GM19099 (cell line): ENCODE data around the gene CTIF.

ENCODE experiments used
- POLR2A ChIP-seq: IDR thresholded peaks from 3 replicates; pipeline ENCODE4 v1.6.1; 2011; ENCODE audit warnings: low read depth; ENCODE audit not compliant: insufficient read length; ENCODE audit errors: extremely low read depth

CTIF gene

DNA sequence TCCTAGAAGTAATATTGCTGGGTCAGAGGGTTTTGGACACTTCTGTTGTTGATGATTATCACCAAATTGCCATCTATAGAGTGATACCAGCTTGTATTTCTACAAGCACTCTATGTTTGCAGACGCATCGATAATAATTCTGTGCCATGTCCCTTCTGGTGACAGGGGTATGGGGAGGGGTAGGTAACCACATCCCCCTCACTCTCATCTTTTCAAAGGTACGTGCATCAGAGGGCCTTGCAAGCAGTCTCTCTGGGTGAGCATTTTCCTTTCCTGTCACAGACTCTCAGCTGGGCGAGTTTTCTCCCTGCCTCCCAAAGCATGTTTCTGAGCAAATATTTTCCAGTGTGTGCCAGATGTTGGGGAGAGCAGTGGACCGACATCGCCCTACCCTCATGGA is 314.0 kb downstream of the CTIF start:
- no peak for TF ChIP-seq POLR2A

DNA sequence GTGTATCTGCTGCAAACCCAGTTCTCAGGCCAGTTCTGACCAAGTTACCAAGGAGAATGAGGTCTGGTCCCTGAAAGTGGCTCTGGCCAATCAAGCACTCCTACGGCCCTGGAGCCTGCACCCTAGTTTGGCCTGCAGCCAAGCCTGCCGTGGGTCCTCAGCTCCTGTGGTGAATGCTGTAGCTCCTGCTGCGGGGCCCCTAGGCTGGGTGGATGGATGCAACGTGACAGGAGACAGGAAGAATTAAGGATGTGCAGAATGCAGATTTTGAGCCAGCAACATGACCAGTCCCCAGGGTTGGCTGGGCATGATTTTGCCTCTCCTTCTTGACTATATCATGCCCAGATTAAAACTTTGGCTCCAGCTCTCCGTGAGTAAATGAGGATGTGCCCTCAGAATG is 314.8 kb downstream of the CTIF start:
- TF ChIP-seq POLR2A: no peak

DNA sequence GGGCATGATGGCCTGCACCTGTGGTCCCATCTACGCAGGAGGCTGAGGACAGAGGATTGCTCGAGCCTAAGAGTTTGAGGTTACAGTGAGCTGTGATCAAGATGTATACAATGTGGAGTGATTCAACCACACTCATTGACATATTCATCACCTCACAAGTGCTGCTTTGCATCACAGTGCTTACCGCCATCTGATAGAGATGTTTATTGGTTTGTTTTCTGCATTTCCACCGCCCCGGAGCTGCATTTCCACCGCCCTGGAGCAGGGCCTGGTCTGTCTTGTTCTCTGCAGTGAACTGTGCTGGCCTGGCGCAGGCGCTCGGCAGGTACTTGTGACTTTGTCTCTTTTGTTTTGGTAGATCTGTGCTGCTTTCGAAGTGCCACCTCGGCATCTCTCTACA is 315.9 kb downstream of the CTIF start:
- no peak for TF ChIP-seq POLR2A

- no peak for TF ChIP-seq POLR2A
These were observed 316.9 kb downstream of the CTIF start for GRCh38 chr18:48855422-48856377.

- no peak for TF ChIP-seq POLR2A
These were observed 318.3 kb downstream of the CTIF start for GRCh38 chr18:48857023-48857694.

GRCh38 chr18:48858676-48859075 is 319.8 kb downstream of the CTIF start:
- no peak for TF ChIP-seq POLR2A

DNA sequence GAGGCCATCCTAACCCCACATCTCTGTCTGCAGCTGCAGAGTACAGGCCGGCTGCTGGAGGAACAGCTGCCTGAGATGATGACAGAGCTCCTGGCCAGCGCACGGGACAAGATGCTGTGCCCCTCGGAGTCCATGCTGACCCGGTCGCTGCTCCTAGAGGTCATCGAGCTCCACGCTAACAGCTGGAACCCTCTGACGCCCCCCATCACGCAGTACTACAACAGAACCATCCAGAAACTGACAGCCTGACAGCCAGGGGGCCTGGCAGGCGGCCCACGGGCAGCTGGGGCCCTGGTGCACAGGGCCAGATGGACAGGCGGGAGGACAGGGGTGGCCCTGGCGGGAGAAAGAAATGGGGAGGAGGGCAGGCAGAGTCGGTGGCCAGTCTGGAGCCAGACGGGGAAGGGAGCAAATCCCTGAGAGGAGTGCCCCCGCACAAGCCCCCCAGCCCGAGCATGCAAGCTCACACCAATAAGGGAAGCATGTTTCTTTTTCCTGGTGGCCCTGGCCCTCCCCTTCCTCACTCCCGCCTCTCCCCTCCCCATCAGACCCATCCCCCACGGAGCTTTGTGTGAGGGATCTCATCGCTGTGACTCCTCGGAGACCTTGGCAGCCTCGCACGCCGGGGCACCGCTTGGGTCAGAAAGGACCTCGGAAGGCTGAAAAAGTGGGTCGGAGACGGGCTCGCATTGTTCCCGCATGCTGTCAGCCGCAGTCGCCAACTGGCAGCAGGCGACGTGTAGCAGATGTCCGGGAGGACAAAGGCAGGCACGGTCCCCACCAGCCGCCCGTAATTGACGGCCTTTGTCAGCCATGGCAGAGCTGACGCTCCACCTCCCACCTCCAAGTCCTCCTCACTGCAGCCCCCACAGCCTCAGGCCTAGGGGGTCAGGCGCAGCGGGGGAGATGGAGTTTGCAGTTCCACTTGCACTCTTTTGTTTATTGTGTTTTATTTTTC is 320.8 kb downstream of the CTIF start:
- TF ChIP-seq POLR2A: no peak

GRCh38 chr18:48860269-48861180 is 321.7 kb downstream of the CTIF start:
- TF ChIP-seq POLR2A: no peak

GRCh38 chr18:48861181-48861708 is 322.4 kb downstream of the CTIF start:
- no peak for TF ChIP-seq POLR2A

GRCh38 chr18:48862132-48862531 is 323.3 kb downstream of the CTIF start:
- TF ChIP-seq POLR2A: no peak

GRCh38 chr18:48862678-48863270 is 323.9 kb downstream of the CTIF start:
- TF ChIP-seq POLR2A: no peak

DNA sequence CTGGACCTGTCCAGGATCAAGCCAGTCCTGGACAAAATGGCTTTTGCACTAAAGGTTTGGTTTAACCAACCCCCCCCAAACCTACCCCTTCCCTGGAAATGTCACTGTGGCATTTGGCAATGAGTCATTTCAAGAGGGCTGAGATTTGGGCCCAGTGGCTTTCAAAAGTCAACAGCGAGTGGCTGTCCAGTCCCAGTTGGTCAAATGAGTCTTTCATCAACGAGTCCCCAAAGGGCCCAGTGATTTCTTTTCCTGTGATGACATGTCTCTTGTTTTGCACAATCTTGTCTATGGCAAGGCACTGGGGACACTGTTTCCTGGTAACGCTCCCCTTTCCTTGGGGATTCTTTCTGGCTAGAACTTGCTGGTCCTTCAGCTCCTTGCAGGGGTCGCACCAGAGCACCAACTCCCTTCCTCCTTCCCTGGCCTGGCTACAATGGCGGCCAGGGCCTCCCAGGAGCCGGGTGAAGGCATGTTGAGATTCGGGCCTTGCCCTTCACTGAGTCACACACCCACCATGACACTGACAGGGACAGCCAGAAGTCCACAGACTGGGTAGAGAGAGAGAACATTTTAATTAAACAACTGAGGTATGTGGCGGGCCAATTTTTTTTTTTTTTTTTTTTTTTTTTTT is 324.7 kb downstream of the CTIF start:
- TF ChIP-seq POLR2A: no peak

- TF ChIP-seq POLR2A: no peak
These were observed 326.0 kb downstream of the CTIF start for GRCh38 chr18:48864876-48865275.
